Measurements from ENCODE around the gene RPF1.
A peak's percentile ranks its signal among the peaks of the same experiment; 100 is the strongest.

Gene RPF1

DNA sequence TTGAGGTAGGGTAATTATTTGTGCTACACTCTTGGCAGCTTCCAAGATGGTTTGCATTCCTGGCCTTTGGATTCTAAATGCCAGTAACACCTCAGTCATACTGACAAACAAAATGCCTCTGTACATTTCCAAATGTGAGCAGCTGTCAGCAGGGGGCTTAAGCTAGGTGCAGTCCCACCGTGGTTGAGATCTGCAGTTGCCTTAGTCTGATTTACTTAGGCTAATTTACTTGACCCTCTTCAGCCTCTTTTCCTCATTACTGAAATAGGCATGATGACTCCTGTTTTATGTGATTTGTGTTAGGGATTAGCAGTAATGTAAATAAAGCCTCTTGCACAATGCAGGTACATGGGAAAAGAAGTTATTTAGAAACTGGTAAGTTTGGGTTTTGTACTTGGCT is 13.7 kb downstream of the RPF1 start:
- DNase-seq (ENCODE audit: low read depth) = no peak
- TF ChIP-seq, protein P1, sequence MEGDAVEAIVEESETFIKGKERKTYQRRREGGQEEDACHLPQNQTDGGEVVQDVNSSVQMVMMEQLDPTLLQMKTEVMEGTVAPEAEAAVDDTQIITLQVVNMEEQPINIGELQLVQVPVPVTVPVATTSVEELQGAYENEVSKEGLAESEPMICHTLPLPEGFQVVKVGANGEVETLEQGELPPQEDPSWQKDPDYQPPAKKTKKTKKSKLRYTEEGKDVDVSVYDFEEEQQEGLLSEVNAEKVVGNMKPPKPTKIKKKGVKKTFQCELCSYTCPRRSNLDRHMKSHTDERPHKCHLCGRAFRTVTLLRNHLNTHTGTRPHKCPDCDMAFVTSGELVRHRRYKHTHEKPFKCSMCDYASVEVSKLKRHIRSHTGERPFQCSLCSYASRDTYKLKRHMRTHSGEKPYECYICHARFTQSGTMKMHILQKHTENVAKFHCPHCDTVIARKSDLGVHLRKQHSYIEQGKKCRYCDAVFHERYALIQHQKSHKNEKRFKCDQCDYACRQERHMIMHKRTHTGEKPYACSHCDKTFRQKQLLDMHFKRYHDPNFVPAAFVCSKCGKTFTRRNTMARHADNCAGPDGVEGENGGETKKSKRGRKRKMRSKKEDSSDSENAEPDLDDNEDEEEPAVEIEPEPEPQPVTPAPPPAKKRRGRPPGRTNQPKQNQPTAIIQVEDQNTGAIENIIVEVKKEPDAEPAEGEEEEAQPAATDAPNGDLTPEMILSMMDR (IDR thresholded peaks at IDR 0.05; ENCODE audit: insufficient read depth, low read depth, low read length, missing control alignments) = no peak

DNA sequence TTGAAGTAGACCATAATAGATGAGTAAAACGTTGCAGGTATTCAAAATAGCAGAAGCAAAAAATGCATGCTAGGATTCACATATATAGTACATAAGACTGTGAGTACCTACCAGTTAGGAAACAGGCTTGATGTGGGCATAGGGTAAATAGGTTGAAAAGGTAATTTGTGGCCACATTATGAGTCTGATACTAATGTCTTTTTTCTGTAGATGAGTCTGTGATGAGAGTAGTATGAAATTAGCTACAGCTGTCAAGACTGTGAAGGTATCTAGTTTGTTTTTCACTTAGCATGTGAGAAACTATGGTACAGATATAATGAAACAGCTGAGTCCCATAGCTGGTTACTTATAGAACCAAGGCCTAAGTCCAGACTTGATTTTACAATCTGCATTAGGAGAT is 14.7 kb downstream of the RPF1 start:
- no peak for DNase-seq (ENCODE audit: low read depth)
- H3K4me3 ChIP-seq (ENCODE audit: low read depth, low read length) = no peak overlapping the region

More for the DNA sequence above, 13.7 kb downstream of the RPF1 start:
- H3K4me3 ChIP-seq (ENCODE audit: low read depth, low read length) = no peak overlapping the region

DNA sequence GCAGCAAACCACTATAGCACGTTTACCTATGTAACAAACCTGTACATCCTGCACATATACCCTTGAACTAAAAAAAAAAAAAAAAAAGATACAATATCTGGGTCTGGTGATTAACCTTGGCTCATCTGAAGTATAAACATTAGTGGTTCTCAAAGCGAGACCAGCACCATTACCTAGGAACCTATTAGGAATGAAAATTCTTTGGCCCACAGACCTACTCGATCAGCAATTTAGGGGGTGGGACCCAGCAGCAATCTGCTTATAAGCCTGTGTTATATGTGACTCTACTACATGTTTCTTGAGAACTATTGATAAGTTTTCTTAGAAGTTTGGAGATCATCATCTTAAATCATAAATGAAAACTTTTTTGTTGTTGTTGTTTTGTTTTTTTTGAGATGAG is 17.4 kb downstream of the RPF1 start:
- no peak overlapping the region for H3K4me3 ChIP-seq (ENCODE audit: low read depth, low read length)
- no peak for DNase-seq (ENCODE audit: low read depth)
- TF ChIP-seq, protein P1 (IDR thresholded peaks at IDR 0.05; ENCODE audit: insufficient read depth, low read depth, low read length, missing control alignments) = no peak

More for the DNA sequence above, 14.7 kb downstream of the RPF1 start:
- TF ChIP-seq, protein P1 (IDR thresholded peaks at IDR 0.05; ENCODE audit: insufficient read depth, low read depth, low read length, missing control alignments) = no peak

DNA sequence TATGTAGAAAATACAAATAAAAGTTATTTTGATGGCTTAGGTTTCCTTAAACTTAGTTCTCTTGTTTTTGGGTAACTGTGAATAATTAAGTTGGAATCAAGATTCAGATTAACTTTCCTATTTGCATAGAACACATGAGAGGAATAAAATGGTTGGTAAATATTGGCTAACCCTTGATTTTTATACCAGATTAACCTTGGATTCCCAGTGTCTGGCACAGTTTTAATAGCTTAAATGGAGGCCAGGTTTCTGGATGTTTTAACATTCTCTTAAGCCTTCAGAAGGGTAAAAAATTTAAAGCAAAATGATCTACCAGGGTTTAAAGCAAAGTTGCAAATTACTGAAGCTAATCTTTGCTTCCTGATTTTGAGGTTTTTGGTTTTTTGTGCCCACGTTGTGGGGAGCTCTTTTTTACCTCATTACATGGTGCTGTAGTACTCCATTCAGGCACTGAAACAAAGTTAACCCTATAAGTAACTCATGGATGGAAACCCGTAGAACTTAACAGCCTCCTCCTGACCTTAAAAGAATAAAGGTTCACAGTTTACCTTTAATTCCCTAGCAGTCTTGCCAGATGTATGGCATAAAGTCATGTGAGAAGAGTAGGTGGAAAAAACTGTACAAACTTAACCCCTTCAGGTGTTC is 18.7 kb downstream of the RPF1 start:
- DNase-seq (ENCODE audit: low read depth) = no peak
- no peak overlapping the region for H3K4me3 ChIP-seq (ENCODE audit: low read depth, low read length)
- TF ChIP-seq, protein P1 (IDR thresholded peaks at IDR 0.05; ENCODE audit: insufficient read depth, low read depth, low read length, missing control alignments) = no peak

DNA sequence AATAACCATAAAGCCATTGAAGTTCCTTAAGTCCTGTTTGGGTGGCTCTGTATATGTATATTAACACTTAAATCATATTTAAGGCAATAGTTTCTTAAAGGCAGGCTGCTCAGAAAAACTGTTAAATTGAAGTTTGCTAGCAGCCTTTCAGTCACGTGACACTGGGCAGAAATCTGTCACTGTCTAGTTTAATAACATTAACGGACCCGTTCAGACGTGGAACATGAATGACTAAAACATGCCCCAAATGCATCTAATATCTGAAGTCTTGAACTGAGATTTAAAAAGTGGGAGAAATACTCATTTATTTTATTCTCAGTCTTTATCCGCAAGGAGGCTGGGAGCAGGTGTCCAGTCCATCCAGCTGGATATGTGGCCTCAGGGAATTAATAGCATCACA is 23.9 kb downstream of the RPF1 start:
- no peak for DNase-seq (ENCODE audit: low read depth)
- TF ChIP-seq, protein P1 (IDR thresholded peaks at IDR 0.05; ENCODE audit: insufficient read depth, low read depth, low read length, missing control alignments) = no peak
- H3K4me3 ChIP-seq (ENCODE audit: low read depth, low read length) = no peak overlapping the region

DNA sequence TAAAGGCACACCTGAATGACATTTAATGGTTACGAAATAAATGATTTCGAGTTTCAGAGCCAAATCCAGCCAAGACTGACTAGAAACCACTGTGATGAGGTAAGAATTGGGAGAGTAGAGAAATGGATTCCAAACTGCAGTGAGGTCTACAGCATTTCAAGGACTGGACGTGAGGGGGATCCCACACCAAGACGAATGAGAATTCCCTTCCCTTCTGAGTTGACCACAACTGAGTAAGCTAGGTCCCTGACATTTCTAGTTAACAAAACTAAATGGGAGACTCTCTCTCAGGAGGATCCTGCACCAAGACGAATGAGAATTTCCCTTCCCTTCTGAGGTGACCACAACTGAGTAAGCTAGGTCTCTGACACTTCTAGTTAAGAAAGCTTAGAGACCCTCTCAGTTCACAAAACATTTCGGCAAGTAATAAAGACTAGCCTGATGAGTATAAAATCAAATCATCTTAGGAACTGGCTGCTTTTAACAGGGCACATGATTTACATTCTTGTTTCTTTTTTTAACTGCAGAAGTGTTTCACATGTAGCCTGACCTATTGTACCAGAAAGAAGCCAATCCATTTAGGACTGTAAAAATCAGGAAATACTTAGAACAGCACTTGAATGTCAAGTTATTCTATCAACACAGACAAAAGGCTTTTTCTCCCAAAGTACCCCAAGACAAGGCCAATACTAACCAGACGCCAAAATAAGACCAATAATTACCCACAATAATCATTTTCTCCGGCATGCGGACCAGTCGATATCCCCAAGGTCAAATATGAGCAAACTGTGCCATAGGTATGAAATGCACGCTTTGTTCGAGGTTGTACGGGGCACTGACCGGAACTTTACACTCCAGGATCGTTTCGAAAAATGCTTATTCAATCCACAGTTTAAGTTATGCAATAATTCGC is 25.8 kb downstream of the RPF1 start:
- TF ChIP-seq, protein P1 (IDR thresholded peaks at IDR 0.05; ENCODE audit: insufficient read depth, low read depth, low read length, missing control alignments) = no peak
- peak; percentile 38 for DNase-seq (ENCODE audit: low read depth)
- H3K4me3 ChIP-seq (ENCODE audit: low read depth, low read length) = peak overlapping the region; percentile 90
